Nephron progenitor cell (in vitro differentiated cells): ENCODE results near the gene CD36.

ENCODE experiments used
- DNase-seq: peaks from one replicate; pipeline ENCODE4 v3.0.0; 2021
- H3K27ac Mint-ChIP-seq: 2 replicates; pipeline ENCODE4 v1.8.0; 2021; ENCODE audit warnings: mild to moderate bottlenecking, moderate library complexity, mixed read lengths
- H3K27me3 Mint-ChIP-seq: 2 replicates; pipeline ENCODE4 v1.8.0; 2021; ENCODE audit warnings: mild to moderate bottlenecking, low read depth, mixed read lengths; ENCODE audit not compliant: poor library complexity
- H3K36me3 Mint-ChIP-seq: 2 replicates; pipeline ENCODE4 v1.8.0; 2021; ENCODE audit warnings: low read depth, mixed read lengths
- H3K4me1 Mint-ChIP-seq: 2 replicates; pipeline ENCODE4 v1.8.0; 2021; ENCODE audit warnings: mixed read lengths
- H3K4me3 Mint-ChIP-seq: 2 replicates; pipeline ENCODE4 v1.8.0; 2021; ENCODE audit warnings: mild to moderate bottlenecking, moderate library complexity, mixed read lengths
- H3K9me3 Mint-ChIP-seq: 2 replicates; pipeline ENCODE4 v1.8.0; 2021; ENCODE audit warnings: mild to moderate bottlenecking, moderate library complexity, mixed read lengths
- CTCF ChIP-seq: fragments of 200-600 bp; sonication (generic); IDR thresholded peaks from 2 replicates; pipeline ENCODE4 v1.5.0; 2021; ENCODE audit warnings: antibody characterized with exemption

The CD36 gene

DNA sequence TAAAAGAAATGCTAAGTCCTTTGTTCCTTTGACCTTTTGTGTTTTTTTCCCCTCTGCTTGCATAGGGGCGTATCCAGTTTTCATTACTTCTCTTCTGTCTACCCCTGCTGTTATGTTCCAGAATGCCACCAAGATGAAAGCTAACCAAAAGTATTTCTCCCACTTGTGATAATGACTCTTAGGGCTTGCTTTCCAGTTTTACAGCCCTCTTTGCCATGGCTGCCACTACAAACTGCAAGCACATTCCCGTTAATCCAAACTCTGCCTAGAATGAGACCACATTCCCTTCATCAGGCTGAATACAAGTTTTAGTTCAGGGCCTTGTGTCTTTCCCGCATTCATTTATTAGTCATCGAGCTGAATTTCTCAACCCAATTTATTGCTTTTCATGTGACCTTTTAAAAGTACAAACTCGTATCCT lies 23.6 kb upstream of the CD36 start:
- no peak overlapping the region for H3K27ac Mint-ChIP-seq
- H3K4me1 Mint-ChIP-seq = peaks cover 12% of the 10 kb centered on the region
- peaks cover 11% of the 10 kb centered on the region for H3K9me3 Mint-ChIP-seq
- H3K4me3 Mint-ChIP-seq = no peak overlapping the region
- no peaks in the 10 kb centered on the region for H3K27me3 Mint-ChIP-seq
- TF ChIP-seq CTCF = no peak
- no peak for DNase-seq
- peaks cover 5% of the 10 kb centered on the region for H3K36me3 Mint-ChIP-seq

DNA sequence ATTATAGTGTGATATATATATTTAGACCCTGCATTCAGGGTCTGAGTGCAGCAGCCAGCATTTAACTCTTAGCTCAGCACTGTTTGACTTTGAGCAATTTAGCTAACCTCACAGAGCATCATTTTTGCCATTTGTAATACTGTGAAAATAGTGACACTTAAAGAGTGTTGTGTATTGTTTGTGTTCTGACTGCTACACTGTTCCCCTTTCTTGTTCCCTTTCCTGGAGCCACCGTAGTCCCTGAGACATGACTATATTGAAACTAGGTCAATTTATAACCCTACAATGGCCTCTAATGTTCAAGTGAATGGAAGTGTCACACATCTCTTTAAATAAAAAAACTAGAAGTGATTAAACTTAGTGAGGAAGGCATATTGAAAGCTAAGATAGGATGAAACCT lies 20.3 kb upstream of the CD36 start:
- TF ChIP-seq CTCF = no peak
- Mint-ChIP-seq H3K4me1 (peaks cover 12% of the 10 kb centered on the region), H3K36me3 (peaks cover 5% of the 10 kb centered on the region), H3K4me3 (no peak overlapping the region), H3K9me3 (peaks cover 22% of the 10 kb centered on the region), H3K27me3 (no peaks in the 10 kb centered on the region), H3K27ac (no peak overlapping the region)
- DNase-seq = no peak

DNA sequence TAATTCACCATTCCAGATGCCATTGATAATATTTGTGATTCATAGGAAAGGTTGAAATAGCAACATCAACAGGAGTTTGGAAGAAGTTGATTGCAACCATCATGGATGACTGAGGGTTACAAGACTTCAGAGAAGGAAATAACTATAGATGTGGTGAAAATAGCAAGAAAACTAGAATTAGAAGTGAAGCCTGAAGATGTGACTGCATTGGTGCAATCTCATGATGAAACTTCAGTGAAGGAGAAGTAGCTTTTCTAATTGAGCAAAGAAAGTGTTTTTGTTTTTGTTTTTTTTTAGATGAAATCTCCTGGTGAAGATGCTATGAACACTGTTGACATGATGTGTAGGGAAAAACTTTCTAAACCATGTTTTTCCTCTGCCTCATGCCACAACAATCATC lies 18.7 kb upstream of the CD36 start:
- Mint-ChIP-seq H3K9me3 (peaks cover 22% of the 10 kb centered on the region), H3K27ac (no peak overlapping the region), H3K4me1 (peaks cover 8% of the 10 kb centered on the region), H3K27me3 (no peaks in the 10 kb centered on the region), H3K4me3 (no peak overlapping the region), H3K36me3 (peaks cover 5% of the 10 kb centered on the region)
- no peak for TF ChIP-seq CTCF
- DNase-seq = no peak

GRCh38 chr7:80622541-80622940 lies 15.9 kb upstream of the CD36 start:
- Mint-ChIP-seq H3K27ac (no peak overlapping the region), H3K4me1 (no peaks in the 10 kb centered on the region)
- TF ChIP-seq CTCF = no peak

DNA sequence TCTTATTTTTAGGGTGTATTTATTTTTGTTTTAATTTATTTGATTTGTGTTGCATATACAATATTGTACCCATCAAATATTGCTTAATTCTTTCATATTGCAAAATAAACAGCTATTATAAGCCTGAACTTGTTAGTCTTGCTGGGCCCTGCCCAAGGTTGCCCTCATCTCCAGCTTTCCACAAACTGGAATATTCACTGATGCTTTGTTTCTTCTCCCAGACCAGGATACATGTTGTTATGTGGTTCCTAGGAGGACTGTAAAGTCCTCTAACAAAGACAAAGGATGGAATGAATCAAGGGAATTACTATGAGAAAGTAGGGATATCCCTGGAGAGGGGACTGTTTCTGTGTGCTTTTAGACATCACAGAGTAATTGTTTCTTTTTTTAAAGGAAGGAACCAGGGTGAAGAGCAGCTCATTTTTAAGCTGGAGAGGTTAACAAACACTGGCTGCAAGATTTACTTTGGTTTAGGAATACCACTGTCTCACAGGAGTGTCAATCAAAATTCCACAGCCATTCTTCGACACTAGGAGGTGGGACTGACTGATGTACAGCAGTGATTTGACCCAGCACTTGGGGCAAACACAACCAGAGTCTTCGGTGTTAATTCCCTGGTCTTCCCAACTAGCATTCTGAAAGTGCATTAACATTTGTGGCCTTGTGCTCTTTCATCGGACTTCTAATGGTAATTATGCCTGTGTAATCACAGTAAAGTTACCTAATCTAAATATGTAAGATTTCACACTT lies 14.8 kb upstream of the CD36 start:
- Mint-ChIP-seq H3K4me3 (no peak overlapping the region), H3K27me3 (no peaks in the 10 kb centered on the region), H3K36me3 (peaks cover under 1% of the 10 kb centered on the region), H3K27ac (peak overlapping the region; percentile 66), H3K9me3 (peaks cover 16% of the 10 kb centered on the region), H3K4me1 (no peaks in the 10 kb centered on the region)
- DNase-seq = no peak
- TF ChIP-seq CTCF = no peak

More at GRCh38 chr7:80622541-80622940, 15.9 kb upstream of the CD36 start:
- H3K36me3 Mint-ChIP-seq = peaks cover 5% of the 10 kb centered on the region
- no peaks in the 10 kb centered on the region for H3K27me3 Mint-ChIP-seq
- peaks cover 22% of the 10 kb centered on the region for H3K9me3 Mint-ChIP-seq
- H3K4me3 Mint-ChIP-seq = no peak overlapping the region
- no peak for DNase-seq

- Mint-ChIP-seq H3K4me1 (no peaks in the 10 kb centered on the region), H3K9me3 (peaks cover 11% of the 10 kb centered on the region), H3K27me3 (no peaks in the 10 kb centered on the region), H3K27ac (no peak overlapping the region), H3K4me3 (no peak overlapping the region), H3K36me3 (no peaks in the 10 kb centered on the region)
- no peak for DNase-seq
- no peak for TF ChIP-seq CTCF
These were observed 13.7 kb upstream of the CD36 start for GRCh38 chr7:80624763-80625162.
